DND-41 (cell line): Measurements from ENCODE around the gene CHSY1.

Experiments used
- EZH2 ChIP-seq: IDR thresholded peaks from 3 replicates; pipeline ENCODE4 v1.6.1; 2012; ENCODE audit warnings: borderline replicate concordance, low read depth, mild to moderate bottlenecking, moderate library complexity, low read length, inconsistent platforms; ENCODE audit not compliant: severe bottlenecking
- TF ChIP-seq, protein P1 (sequence below): IDR thresholded peaks from 2 replicates; pipeline ENCODE4 v1.5.1; 2012; ENCODE audit warnings: borderline replicate concordance, low read length, moderate library complexity, mild to moderate bottlenecking; ENCODE audit not compliant: poor library complexity, severe bottlenecking; ENCODE audit errors: extremely low read depth

- TF ChIP-seq, protein P1, sequence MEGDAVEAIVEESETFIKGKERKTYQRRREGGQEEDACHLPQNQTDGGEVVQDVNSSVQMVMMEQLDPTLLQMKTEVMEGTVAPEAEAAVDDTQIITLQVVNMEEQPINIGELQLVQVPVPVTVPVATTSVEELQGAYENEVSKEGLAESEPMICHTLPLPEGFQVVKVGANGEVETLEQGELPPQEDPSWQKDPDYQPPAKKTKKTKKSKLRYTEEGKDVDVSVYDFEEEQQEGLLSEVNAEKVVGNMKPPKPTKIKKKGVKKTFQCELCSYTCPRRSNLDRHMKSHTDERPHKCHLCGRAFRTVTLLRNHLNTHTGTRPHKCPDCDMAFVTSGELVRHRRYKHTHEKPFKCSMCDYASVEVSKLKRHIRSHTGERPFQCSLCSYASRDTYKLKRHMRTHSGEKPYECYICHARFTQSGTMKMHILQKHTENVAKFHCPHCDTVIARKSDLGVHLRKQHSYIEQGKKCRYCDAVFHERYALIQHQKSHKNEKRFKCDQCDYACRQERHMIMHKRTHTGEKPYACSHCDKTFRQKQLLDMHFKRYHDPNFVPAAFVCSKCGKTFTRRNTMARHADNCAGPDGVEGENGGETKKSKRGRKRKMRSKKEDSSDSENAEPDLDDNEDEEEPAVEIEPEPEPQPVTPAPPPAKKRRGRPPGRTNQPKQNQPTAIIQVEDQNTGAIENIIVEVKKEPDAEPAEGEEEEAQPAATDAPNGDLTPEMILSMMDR: no peak
- no peak for TF ChIP-seq EZH2
Observed at GRCh38 chr15:101167753-101168462, 83.9 kb downstream of the CHSY1 start.
